ENCODE measurements around the gene EPM2AIP1. TPM values are rescaled to one million over a fixed set of nuclear protein-coding genes. Genes with fewer than 3 reads are reported as not detected.

Gene EPM2AIP1
- total RNA-seq, 1 experiment from 2014 or later, result 8.7 TPM

- Histone ChIP-seq H3K27me3 (ENCODE audit: insufficient read depth, low read length) (no peaks in the 10 kb centered on the region), H3K36me3 (ENCODE audit: control insufficient read depth in 1 of 2, insufficient read depth in 2 of 2, low read length in 2 of 2) (no peaks in the 10 kb centered on the region), H3K9me2 (ENCODE audit: insufficient read depth) (no peaks in the 10 kb centered on the region), H3K79me2 (ENCODE audit: insufficient read depth, low read length) (no peaks in the 10 kb centered on the region), H2AFZ (ENCODE audit: low read depth, low read length, poor library complexity, severe bottlenecking) (no peak overlapping the region), H3K4me2 (ENCODE audit: low read length) (no peak overlapping the region), H3K9ac (ENCODE audit: low read length) (no peak overlapping the region), H3K9me3 (ENCODE audit: control insufficient read depth in 1 of 2, insufficient read depth in 1 of 2, low read depth in 1 of 2, low read length in 2 of 2) (peaks cover 7 to 11% of the 10 kb centered on the region in 2 experiments; a peak in 3 of 4 replicates), H4K20me1 (ENCODE audit: insufficient read depth) (no peaks in the 10 kb centered on the region), H3K27ac (ENCODE audit: low read depth, low read length) (no peak overlapping the region), H3K4me3 (replicated peaks in 1 of 2; ENCODE audit: low read depth in 1 of 2, low read length in 2 of 2) (no peak overlapping the region), H3K4me1 (ENCODE audit: control insufficient read depth in 1 of 2, insufficient read depth in 2 of 2, low read length in 2 of 2) (no peaks in the 10 kb centered on the region)
- no TSS peak for BruUV-seq (replicated peaks)
- ChIA-PET CTCF (no interaction called here), POLR2A (no interaction called here), RAD21 (ENCODE audit: low non-redundant PET in 1 of 2, low total read pairs in 2 of 2, uncharacterized antibody in 2 of 2, unreplicated experiment in 2 of 2) (no interaction called here)
- TF ChIP-seq SRF (IDR thresholded peaks at IDR 0.05; ENCODE audit: low read depth) (no peak), SIN3A (IDR thresholded peaks at IDR 0.05; ENCODE audit: low read depth) (no peak), YY1 (IDR thresholded peaks at IDR 0.05; ENCODE audit: extremely low read depth, insufficient replicate concordance, low read depth, low read length) (no peak), SP1 (IDR thresholded peaks at IDR 0.05; ENCODE audit: low read depth) (no peak), REST (IDR thresholded peaks at IDR 0.05; ENCODE audit: low read depth) (no peak), FOSL1 (IDR thresholded peaks at IDR 0.05; ENCODE audit: low read depth) (no peak), EZH2 (IDR thresholded peaks at IDR 0.05) (no peak), EGR1 (IDR thresholded peaks at IDR 0.05; ENCODE audit: low read depth) (no peak), ZFX (IDR thresholded peaks at IDR 0.05) (no peak), ZNF274 (IDR thresholded peaks at IDR 0.05; ENCODE audit: low read depth, low read length) (no peak), CEBPB (IDR thresholded peaks at IDR 0.05; ENCODE audit: low read depth) (no peak), JUND (IDR thresholded peaks at IDR 0.05) (no peak), CBX3 (IDR thresholded peaks at IDR 0.05; ENCODE audit: low read depth) (no peak), POLR2A (IDR thresholded peaks at IDR 0.05; ENCODE audit: borderline replicate concordance, extremely low read depth, insufficient read depth, insufficient read length) (no peak), EZH2phosphoT487 (IDR thresholded peaks at IDR 0.05; ENCODE audit: borderline replicate concordance) (no peak), TCF7L2 (IDR thresholded peaks at IDR 0.05; ENCODE audit: borderline replicate concordance, extremely low read depth, insufficient read depth, insufficient read length) (no peak), RAD21 (IDR thresholded peaks at IDR 0.05; ENCODE audit: low read depth) (no peak)
- TF ChIP-seq, protein P1, sequence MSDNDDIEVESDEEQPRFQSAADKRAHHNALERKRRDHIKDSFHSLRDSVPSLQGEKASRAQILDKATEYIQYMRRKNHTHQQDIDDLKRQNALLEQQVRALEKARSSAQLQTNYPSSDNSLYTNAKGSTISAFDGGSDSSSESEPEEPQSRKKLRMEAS (IDR thresholded peaks at IDR 0.05), result no peak
- TF ChIP-seq, protein P2, sequence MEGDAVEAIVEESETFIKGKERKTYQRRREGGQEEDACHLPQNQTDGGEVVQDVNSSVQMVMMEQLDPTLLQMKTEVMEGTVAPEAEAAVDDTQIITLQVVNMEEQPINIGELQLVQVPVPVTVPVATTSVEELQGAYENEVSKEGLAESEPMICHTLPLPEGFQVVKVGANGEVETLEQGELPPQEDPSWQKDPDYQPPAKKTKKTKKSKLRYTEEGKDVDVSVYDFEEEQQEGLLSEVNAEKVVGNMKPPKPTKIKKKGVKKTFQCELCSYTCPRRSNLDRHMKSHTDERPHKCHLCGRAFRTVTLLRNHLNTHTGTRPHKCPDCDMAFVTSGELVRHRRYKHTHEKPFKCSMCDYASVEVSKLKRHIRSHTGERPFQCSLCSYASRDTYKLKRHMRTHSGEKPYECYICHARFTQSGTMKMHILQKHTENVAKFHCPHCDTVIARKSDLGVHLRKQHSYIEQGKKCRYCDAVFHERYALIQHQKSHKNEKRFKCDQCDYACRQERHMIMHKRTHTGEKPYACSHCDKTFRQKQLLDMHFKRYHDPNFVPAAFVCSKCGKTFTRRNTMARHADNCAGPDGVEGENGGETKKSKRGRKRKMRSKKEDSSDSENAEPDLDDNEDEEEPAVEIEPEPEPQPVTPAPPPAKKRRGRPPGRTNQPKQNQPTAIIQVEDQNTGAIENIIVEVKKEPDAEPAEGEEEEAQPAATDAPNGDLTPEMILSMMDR (IDR thresholded peaks at IDR 0.05 in 2 of 3, conservative IDR thresholded peaks at IDR 0.05 in 1 of 3; ENCODE audit: borderline replicate concordance in 1 of 3, insufficient read depth in 1 of 3, low read depth in 2 of 3, low read length in 2 of 3), result no peak
- intact Hi-C loops (cut with micrococcal nuclease), result no loop called here
- ATAC-seq (no peak), DNase-seq (ENCODE audit: low read depth, low spot score) (no peak)
Measured at GRCh38 chr3:36943601-36944000, 49.3 kb downstream of the EPM2AIP1 start.
